ENCODE data around the gene CDKN2AIP. TPM values are rescaled to one million over a fixed set of nuclear protein-coding genes. Genes with fewer than 3 reads are reported as not detected.
"Not testable (repeated sequence)": the region's sequence is repeated elsewhere in the genome, so short reads cannot be mapped to it uniquely, and the experiment has no call there.

CDKN2AIP gene
- total RNA-seq, 1 donor from 2014 or later = 15.9 TPM

GRCh38 chr4:183430994-183431347, 13.5 kb upstream of the CDKN2AIP start:
- no peak overlapping the region for H3K27ac Mint-ChIP-seq (ENCODE audit: unreplicated experiment)
- peaks cover 1% of the 10 kb centered on the region for H3K9me3 Mint-ChIP-seq (ENCODE audit: unreplicated experiment)
- no peak for DNase-seq
- H3K36me3 Mint-ChIP-seq (ENCODE audit: unreplicated experiment) = no peaks in the 10 kb centered on the region
- peaks cover 1% of the 10 kb centered on the region for H3K4me1 Mint-ChIP-seq (ENCODE audit: low read depth, unreplicated experiment)
- no peak overlapping the region for H3K4me3 Mint-ChIP-seq (ENCODE audit: unreplicated experiment)
- peaks cover 2% of the 10 kb centered on the region for H3K27me3 Mint-ChIP-seq (ENCODE audit: unreplicated experiment)
- TF ChIP-seq, protein P1, sequence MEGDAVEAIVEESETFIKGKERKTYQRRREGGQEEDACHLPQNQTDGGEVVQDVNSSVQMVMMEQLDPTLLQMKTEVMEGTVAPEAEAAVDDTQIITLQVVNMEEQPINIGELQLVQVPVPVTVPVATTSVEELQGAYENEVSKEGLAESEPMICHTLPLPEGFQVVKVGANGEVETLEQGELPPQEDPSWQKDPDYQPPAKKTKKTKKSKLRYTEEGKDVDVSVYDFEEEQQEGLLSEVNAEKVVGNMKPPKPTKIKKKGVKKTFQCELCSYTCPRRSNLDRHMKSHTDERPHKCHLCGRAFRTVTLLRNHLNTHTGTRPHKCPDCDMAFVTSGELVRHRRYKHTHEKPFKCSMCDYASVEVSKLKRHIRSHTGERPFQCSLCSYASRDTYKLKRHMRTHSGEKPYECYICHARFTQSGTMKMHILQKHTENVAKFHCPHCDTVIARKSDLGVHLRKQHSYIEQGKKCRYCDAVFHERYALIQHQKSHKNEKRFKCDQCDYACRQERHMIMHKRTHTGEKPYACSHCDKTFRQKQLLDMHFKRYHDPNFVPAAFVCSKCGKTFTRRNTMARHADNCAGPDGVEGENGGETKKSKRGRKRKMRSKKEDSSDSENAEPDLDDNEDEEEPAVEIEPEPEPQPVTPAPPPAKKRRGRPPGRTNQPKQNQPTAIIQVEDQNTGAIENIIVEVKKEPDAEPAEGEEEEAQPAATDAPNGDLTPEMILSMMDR (IDR thresholded peaks at IDR 0.05; ENCODE audit: partially characterized antibody, unreplicated experiment) = no peak

GRCh38 chr4:183431614-183432013, 12.8 kb upstream of the CDKN2AIP start:
- no peaks in the 10 kb centered on the region for H3K27me3 Mint-ChIP-seq (ENCODE audit: unreplicated experiment)
- TF ChIP-seq, protein P1 (IDR thresholded peaks at IDR 0.05; ENCODE audit: partially characterized antibody, unreplicated experiment) = no peak

DNA sequence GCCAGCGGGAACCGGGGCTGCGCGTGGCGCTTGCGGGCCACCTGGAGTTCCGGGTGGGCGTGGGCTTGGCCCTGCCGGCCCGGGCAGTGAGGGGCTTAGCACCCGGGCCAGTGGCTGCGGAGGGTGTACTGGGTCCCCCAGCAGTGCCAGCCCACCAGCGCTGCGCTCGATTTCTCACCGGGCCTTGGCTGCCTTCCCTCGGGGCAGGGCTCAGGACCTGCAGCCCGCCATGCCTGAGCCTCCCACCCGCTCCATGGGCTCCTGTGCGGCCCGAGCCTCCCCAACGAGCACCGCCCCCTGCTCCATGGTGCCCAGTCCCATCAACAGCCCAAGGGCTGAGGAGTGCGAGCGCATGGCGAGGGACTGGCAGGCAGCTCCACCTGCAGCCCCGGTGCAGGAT, 11.3 kb upstream of the CDKN2AIP start:
- not testable (repeated sequence) for H3K36me3 Mint-ChIP-seq (ENCODE audit: unreplicated experiment); H3K9me3 Mint-ChIP-seq (ENCODE audit: unreplicated experiment); H3K4me3 Mint-ChIP-seq (ENCODE audit: unreplicated experiment); H3K4me1 Mint-ChIP-seq (ENCODE audit: low read depth, unreplicated experiment); DNase-seq; H3K27me3 Mint-ChIP-seq (ENCODE audit: unreplicated experiment); H3K27ac Mint-ChIP-seq (ENCODE audit: unreplicated experiment)

More at GRCh38 chr4:183431614-183432013, 12.8 kb upstream of the CDKN2AIP start:
- Mint-ChIP-seq H3K36me3 (ENCODE audit: unreplicated experiment) (no peaks in the 10 kb centered on the region), H3K4me3 (ENCODE audit: unreplicated experiment) (no peak overlapping the region), H3K27ac (ENCODE audit: unreplicated experiment) (no peak overlapping the region), H3K4me1 (ENCODE audit: low read depth, unreplicated experiment) (peaks cover 1% of the 10 kb centered on the region), H3K9me3 (ENCODE audit: unreplicated experiment) (peaks cover 1% of the 10 kb centered on the region)
- no peak for DNase-seq

DNA sequence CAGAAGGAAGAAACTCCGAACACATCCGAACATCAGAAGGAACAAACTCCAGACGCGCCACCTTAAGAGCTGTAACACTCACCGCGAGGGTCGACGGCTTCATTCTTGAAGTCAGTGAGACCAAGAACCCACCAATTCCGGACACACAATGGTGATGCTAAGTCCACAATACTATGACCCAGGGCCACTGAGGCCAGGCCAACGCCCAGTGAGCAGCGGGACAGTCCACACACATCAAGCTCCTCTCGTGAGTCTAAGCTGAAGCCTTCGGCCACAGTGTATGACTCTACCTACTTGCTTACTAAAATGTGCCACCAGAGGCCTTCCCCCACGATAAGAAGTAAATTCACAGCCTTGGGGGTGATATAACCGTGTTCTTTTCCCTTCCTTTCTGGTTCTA, 10.2 kb upstream of the CDKN2AIP start:
- H3K4me3 Mint-ChIP-seq (ENCODE audit: unreplicated experiment) = no peak overlapping the region
- no peaks in the 10 kb centered on the region for H3K36me3 Mint-ChIP-seq (ENCODE audit: unreplicated experiment)
- DNase-seq = no peak
- TF ChIP-seq, protein P1 (IDR thresholded peaks at IDR 0.05; ENCODE audit: partially characterized antibody, unreplicated experiment) = no peak
- no peak overlapping the region for H3K27ac Mint-ChIP-seq (ENCODE audit: unreplicated experiment)
- H3K4me1 Mint-ChIP-seq (ENCODE audit: low read depth, unreplicated experiment) = peaks cover 1% of the 10 kb centered on the region
- no peaks in the 10 kb centered on the region for H3K27me3 Mint-ChIP-seq (ENCODE audit: unreplicated experiment)
- peaks cover 1% of the 10 kb centered on the region for H3K9me3 Mint-ChIP-seq (ENCODE audit: unreplicated experiment)

DNA sequence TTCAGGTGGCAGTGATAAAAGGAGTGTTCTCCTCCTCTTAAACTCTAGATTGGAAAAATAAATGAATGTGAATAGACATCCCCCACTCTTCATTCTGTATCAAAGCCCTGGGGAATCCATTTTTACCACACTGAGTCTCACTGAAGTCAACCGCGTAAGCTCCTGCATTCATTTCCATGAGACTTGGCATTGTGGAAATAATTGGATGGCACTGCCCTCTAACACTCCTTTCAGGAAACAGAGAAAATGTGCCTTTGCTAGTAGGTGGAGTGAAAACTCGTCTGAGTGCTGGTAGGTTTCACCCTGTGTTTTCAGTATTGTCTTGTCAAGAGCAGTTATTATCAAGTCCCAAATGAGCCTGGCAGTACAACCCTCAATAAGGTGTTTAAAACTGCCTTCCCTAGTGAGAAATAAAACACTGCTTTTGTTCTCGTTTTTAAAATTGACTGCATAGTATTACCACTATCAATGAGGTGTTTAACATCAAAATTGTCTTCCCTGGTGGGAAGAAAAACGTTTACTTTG, 9.7 kb upstream of the CDKN2AIP start:
- peaks cover 1% of the 10 kb centered on the region for H3K9me3 Mint-ChIP-seq (ENCODE audit: unreplicated experiment)
- H3K4me1 Mint-ChIP-seq (ENCODE audit: low read depth, unreplicated experiment) = peaks cover 1% of the 10 kb centered on the region
- H3K27ac Mint-ChIP-seq (ENCODE audit: unreplicated experiment) = no peak overlapping the region
- H3K36me3 Mint-ChIP-seq (ENCODE audit: unreplicated experiment) = no peaks in the 10 kb centered on the region
- DNase-seq = no peak
- TF ChIP-seq, protein P1 (IDR thresholded peaks at IDR 0.05; ENCODE audit: partially characterized antibody, unreplicated experiment) = no peak
- no peaks in the 10 kb centered on the region for H3K27me3 Mint-ChIP-seq (ENCODE audit: unreplicated experiment)
- no peak overlapping the region for H3K4me3 Mint-ChIP-seq (ENCODE audit: unreplicated experiment)
